Activated naive CD8-positive, alpha-beta T cell treated with anti-CD3 and anti-CD28 coated beads, Interleukin-2, amount 10 ng/mL, durations not matched to agents 7 days and 5 days (primary cell): ENCODE measurements around the gene MEGF6. TPM values are rescaled to one million over a fixed set of nuclear protein-coding genes. Genes with fewer than 3 reads are reported as not detected.

Source experiments
- ATAC-seq: fragments of 150-1000 bp; cut with Tn5 transposase; one replicate; pipeline ENCODE4 v1.10.0; 2021; ENCODE audit warnings: low read depth, moderate library complexity
- POLR2A ChIA-PET: fragments of 350-600 bp; sonication (Branson Sonifier 250); formaldehyde crosslinking; loops from one replicate; lab custom pipeline; 2021; ENCODE audit warnings: antibody characterized with exemption; lab: Charles Lee
- DNase-seq: peaks from one replicate; pipeline ENCODE4 v3.0.0; 2021
- H3K27ac Mint-ChIP-seq: one replicate; pipeline ENCODE4 v1.8.0; 2022; ENCODE audit warnings: mild to moderate bottlenecking, mixed read lengths
- H3K27me3 Mint-ChIP-seq: one replicate; pipeline ENCODE4 v1.8.0; 2022; ENCODE audit warnings: mild to moderate bottlenecking, moderate library complexity, mixed read lengths
- H3K36me3 Mint-ChIP-seq: one replicate; pipeline ENCODE4 v1.8.0; 2021; ENCODE audit warnings: mild to moderate bottlenecking, mixed read lengths
- H3K4me1 Mint-ChIP-seq: one replicate; pipeline ENCODE4 v1.8.0; 2021; ENCODE audit warnings: mixed read lengths
- H3K4me3 Mint-ChIP-seq: one replicate; pipeline ENCODE4 v1.8.0; 2022; ENCODE audit warnings: mild to moderate bottlenecking, moderate library complexity, mixed read lengths
- H3K9me3 Mint-ChIP-seq: one replicate; pipeline ENCODE4 v1.8.0; 2021; ENCODE audit warnings: mixed read lengths
- microRNA-seq: library from miRNA; unstranded; fragments of <30 nt; microRNA quantifications from one replicate; pipeline ENCODE4 v1.2.0, GENCODE V29; 2022
- total RNA-seq, 2 experiments: library from RNA; stranded (reverse); gene quantifications; one replicate each; pipeline ENCODE4 v1.2.3, GENCODE V29; 2021

Gene MEGF6
- total RNA-seq, 2 experiments from 2014 or later, result 56.6 TPM

DNA sequence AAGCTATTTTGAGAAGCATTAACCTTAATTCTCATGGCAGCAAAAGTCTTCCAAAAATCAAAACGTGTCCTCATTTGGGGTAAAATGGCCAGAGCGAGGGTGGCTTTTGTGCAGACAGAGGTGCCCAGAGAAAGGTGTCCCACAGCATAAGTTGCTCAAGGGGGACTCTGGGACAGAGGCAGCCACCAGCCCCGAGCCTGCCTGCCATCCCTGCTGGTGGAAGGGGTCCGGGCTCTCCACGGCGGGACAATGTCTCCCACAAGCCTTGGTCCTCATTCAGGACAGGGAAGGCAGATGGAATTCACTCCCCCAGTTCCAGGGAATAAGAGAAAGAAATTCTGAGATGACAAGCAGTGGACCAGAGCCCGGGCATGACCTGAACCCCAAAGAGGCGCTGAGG lies 169.4 kb downstream of the MEGF6 start:
- H3K4me1 Mint-ChIP-seq, result no peaks in the 10 kb centered on the region
- H3K9me3 Mint-ChIP-seq, result peaks cover 1% of the 10 kb centered on the region
- H3K36me3 Mint-ChIP-seq, result no peaks in the 10 kb centered on the region
- ATAC-seq (no peak), DNase-seq (no peak)
- no peak overlapping the region for H3K4me3 Mint-ChIP-seq
- POLR2A ChIA-PET, result no interaction called here
- H3K27me3 Mint-ChIP-seq, result peaks cover 8% of the 10 kb centered on the region
- H3K27ac Mint-ChIP-seq, result no peak overlapping the region

DNA sequence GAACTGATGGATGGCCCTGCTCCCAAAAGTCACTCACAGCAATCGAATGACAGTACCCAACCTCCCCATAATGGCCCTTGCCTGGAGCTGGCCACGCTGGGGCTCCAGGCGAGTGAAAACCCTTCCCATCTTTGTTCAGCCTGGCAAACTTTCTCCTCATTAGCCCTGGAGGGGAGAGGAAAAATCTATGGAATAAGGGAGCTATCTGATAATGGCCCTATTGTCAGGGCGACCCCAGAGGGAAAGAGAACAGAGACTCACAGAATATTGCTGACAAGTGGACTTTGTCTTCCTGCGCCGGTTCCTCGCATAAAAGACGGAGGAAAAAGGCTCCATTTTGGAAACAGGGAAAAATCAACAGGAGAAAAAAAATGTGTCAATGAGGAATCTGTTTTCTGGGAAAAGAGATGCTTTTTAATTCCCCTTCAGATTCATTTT lies 169.9 kb downstream of the MEGF6 start:
- no peak for ATAC-seq
- Mint-ChIP-seq H3K27me3 (peaks cover 6% of the 10 kb centered on the region), H3K4me3 (no peak overlapping the region), H3K4me1 (no peaks in the 10 kb centered on the region), H3K27ac (no peak overlapping the region), H3K36me3 (no peaks in the 10 kb centered on the region), H3K9me3 (peaks cover 1% of the 10 kb centered on the region)
- DNase-seq, result no peak
- POLR2A ChIA-PET, result no interaction called here

DNA sequence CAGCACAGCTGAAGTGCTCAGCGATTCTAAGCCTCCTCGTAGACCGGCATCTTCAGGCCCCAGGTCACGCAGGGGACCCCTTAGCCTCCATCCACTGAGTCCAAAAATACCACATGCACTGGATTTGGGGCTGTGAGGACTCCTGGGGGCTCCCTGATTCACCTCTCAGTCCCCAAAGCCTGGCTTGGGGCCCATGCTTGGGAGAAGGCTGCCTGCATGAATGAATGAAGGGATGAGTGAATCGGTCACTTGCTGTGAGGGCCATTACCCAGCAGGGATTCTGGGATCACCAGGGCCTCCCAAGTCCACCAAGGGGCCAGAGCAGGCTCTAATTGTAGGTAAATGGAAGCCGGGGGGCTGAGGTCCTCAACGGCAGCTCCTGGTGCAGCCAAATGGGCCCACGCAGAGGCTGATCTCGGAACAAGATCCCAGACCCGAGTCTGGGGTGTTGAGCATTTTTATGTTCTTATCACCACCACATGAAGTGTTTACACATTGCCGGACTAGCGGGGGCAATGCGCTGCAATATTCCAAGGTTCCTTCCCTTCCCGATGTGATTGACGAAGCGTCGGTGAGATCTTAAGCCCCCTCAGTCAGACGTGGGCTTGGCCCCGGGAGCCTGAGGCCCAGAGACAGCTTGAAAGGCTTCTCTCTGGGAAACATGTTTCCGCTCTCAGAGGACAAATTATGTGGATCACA lies 170.4 kb downstream of the MEGF6 start:
- no peaks in the 10 kb centered on the region for H3K4me1 Mint-ChIP-seq
- H3K27me3 Mint-ChIP-seq, result peaks cover 6% of the 10 kb centered on the region
- ATAC-seq (no peak), DNase-seq (no peak)
- no peak overlapping the region for H3K4me3 Mint-ChIP-seq
- POLR2A ChIA-PET, result no interaction called here
- no peaks in the 10 kb centered on the region for H3K36me3 Mint-ChIP-seq
- no peak overlapping the region for H3K27ac Mint-ChIP-seq
- no peaks in the 10 kb centered on the region for H3K9me3 Mint-ChIP-seq

DNA sequence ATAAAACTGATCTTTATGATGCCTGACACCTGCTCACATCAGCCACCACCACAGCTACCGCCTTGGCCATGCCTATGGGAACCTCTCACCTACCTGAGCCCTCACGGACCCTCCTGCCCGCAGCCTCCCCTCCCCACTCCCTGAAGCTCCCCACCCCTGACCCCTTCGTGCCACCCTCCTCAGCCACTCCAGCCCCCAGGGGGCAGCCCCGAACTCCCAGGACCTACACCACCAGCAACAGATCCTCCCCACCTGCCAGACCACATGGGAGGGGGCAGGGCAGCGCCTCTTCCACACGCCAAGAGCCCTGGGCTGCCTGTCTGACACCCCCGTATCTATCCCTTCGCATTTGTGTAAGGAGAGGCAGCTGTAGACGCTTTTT lies 171.0 kb downstream of the MEGF6 start:
- Mint-ChIP-seq H3K36me3 (no peaks in the 10 kb centered on the region), H3K4me1 (no peaks in the 10 kb centered on the region), H3K9me3 (no peaks in the 10 kb centered on the region), H3K27ac (no peak overlapping the region), H3K4me3 (no peak overlapping the region), H3K27me3 (peaks cover 6% of the 10 kb centered on the region)
- ATAC-seq, result no peak
- POLR2A ChIA-PET, result no interaction called here
- no peak for DNase-seq

Small RNA genes lying within 50 kb of the gene (microRNA-seq; reads per million reads assigned to microRNA genes)
- gene MIR551A, result not detected

Other genes with a start within 250 kb of the MEGF6 start
- gene ARHGEF16, start 156.8 kb downstream of the MEGF6 start, total RNA-seq, result not detected
- gene TPRG1L, start 13.5 kb upstream of the MEGF6 start, total RNA-seq, result 10 to 100 TPM; 23.8 to 29.4 TPM
- gene WRAP73, start 38.6 kb upstream of the MEGF6 start, total RNA-seq, result 10 to 100 TPM; 40.2 to 41.6 TPM
- gene TP73, start 41.0 kb upstream of the MEGF6 start, total RNA-seq, result 1 to 10 TPM in 1 of 2 experiments, under 1 TPM in 1; 0.62 to 1.1 TPM
- gene CCDC27, start 140.9 kb upstream of the MEGF6 start, total RNA-seq, result not detected
- 1 to 10 TPM in 1 of 2 experiments, under 1 TPM in 1; 0.94 to 2.1 TPM for gene SMIM1, start 161.2 kb upstream of the MEGF6 start, total RNA-seq
- gene LRRC47, start 185.0 kb upstream of the MEGF6 start, total RNA-seq, result 10 to 100 TPM; 32.0 to 40.6 TPM
- gene CEP104, start 245.7 kb upstream of the MEGF6 start, total RNA-seq, result 10 to 100 TPM; 44.6 to 46.9 TPM
- gene DFFB, start 246.0 kb upstream of the MEGF6 start, total RNA-seq, result 10 to 100 TPM; 14.3 to 15.8 TPM